ENCODE results near the gene SLC44A1. TPM values are rescaled to one million over a fixed set of nuclear protein-coding genes. Genes with fewer than 3 reads are reported as not detected.
"Not testable (repeated sequence)": the region's sequence is repeated elsewhere in the genome, so short reads cannot be mapped to it uniquely, and the experiment has no call there.

Gene SLC44A1
- total RNA-seq, 3 donors from 2014 or later: 85.1 to 183 (median 121) TPM

- Histone ChIP-seq H3K36me3 (ENCODE audit: low read depth) (no peaks in the 10 kb centered on the region), H3K4me3 (no peak overlapping the region), H3K9me3 (no peaks in the 10 kb centered on the region), H3K4me1 (ENCODE audit: low read depth) (peaks cover 49% of the 10 kb centered on the region)
- intact Hi-C loops (cut with DNase I, micrococcal nuclease): no loop called here
- DNase-seq (peak; percentile 78 to 83 (median 82)), ATAC-seq (peak; percentile 82)
- no peak for TF ChIP-seq CTCF (IDR thresholded peaks at IDR 0.05)
Measured at GRCh38 chr9:105254226-105254625, 9.8 kb downstream of the SLC44A1 start.

- ATAC-seq: no peak
- Histone ChIP-seq H3K4me1 (ENCODE audit: low read depth) (peaks cover 52% of the 10 kb centered on the region), H3K9me3 (no peaks in the 10 kb centered on the region), H3K36me3 (ENCODE audit: low read depth) (no peaks in the 10 kb centered on the region), H3K4me3 (no peak overlapping the region)
- no peak for DNase-seq
- intact Hi-C loops (cut with DNase I, micrococcal nuclease): no loop called here
- TF ChIP-seq CTCF (IDR thresholded peaks at IDR 0.05): no peak
Measured at GRCh38 chr9:105255421-105255820, 11.0 kb downstream of the SLC44A1 start.

GRCh38 chr9:105256569-105256968 is 12.1 kb downstream of the SLC44A1 start:
- DNase-seq; intact Hi-C loops (cut with DNase I, micrococcal nuclease); ATAC-seq; H3K9me3 ChIP-seq; H3K4me3 ChIP-seq; H3K36me3 ChIP-seq (ENCODE audit: low read depth): not testable (repeated sequence)
- H3K4me1 ChIP-seq (ENCODE audit: low read depth): peaks cover 52% of the 10 kb centered on the region

- H3K9me3 ChIP-seq: no peaks in the 10 kb centered on the region
- intact Hi-C loops (cut with DNase I, micrococcal nuclease): no loop called here
- peaks cover 50% of the 10 kb centered on the region for H3K4me1 ChIP-seq (ENCODE audit: low read depth)
- no peak for TF ChIP-seq CTCF (IDR thresholded peaks at IDR 0.05)
- peak in 1 of 3 donors; percentile 48 for DNase-seq
- ATAC-seq: peak; percentile 37
- no peaks in the 10 kb centered on the region for H3K36me3 ChIP-seq (ENCODE audit: low read depth)
- no peak overlapping the region for H3K4me3 ChIP-seq
Measured at GRCh38 chr9:105257809-105258208, 13.4 kb downstream of the SLC44A1 start.

- peak; percentile 83 for ATAC-seq
- Histone ChIP-seq H3K36me3 (ENCODE audit: low read depth) (no peaks in the 10 kb centered on the region), H3K9me3 (no peaks in the 10 kb centered on the region), H3K4me1 (ENCODE audit: low read depth) (peaks cover 46% of the 10 kb centered on the region), H3K4me3 (no peak overlapping the region)
- intact Hi-C loops (cut with DNase I, micrococcal nuclease): no loop called here
- no peak for TF ChIP-seq CTCF (IDR thresholded peaks at IDR 0.05)
- DNase-seq: peak in 1 of 3 donors; percentile 69
Measured at GRCh38 chr9:105258225-105258737, 13.8 kb downstream of the SLC44A1 start.

GRCh38 chr9:105259274-105259673 is 14.8 kb downstream of the SLC44A1 start:
- H3K9me3 ChIP-seq: no peaks in the 10 kb centered on the region
- ATAC-seq (no peak), DNase-seq (no peak)
- H3K4me1 ChIP-seq (ENCODE audit: low read depth): peaks cover 39% of the 10 kb centered on the region
- intact Hi-C loops (cut with DNase I, micrococcal nuclease): no loop called here
- no peak for TF ChIP-seq CTCF (IDR thresholded peaks at IDR 0.05)
- H3K4me3 ChIP-seq: no peak overlapping the region
- no peaks in the 10 kb centered on the region for H3K36me3 ChIP-seq (ENCODE audit: low read depth)
